Activated CD8-positive, alpha-beta memory T cell treated with anti-CD3 and anti-CD28 coated beads, Interleukin-2, amount 50 U/mL, for 48 hours (primary cell): Measurements from ENCODE around the gene TPCN2.

Experiments used
- DNase-seq: peaks from one replicate; pipeline ENCODE4 v3.0.0-alpha.2; 2020

Gene TPCN2

DNA sequence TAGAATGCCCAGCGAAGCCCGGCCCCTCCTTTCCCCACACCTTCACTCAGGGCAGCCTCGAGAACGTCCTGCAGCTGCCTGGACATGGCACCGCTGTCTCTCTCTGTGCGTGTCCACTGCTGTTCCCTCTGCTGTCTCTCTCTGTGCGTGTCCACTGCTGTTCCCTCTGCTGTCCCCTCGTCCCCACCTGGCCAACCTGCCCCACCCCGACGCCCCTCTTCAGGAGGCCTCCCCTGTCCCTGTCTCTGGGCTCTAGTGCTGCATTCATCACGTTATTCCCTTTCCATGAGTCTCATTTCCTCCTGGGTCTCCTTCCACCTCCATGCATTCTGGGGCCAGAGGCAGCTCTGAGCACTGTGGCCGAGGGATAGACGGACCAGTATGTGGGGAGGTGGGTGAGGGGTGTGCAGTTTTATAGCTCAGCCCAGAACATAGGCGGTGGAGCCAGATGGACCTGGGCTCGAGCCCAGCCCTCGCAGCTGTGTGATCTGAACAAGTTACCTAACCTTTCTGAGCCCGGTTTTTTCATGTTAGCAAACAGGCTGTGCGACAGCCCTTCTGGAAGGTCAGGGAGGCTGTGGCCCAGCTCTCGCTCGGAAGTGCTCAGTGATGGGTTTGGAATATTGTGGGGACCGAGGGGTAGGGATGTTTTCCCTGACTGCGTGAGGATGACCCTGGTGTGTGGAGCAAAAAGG is 65.1 kb downstream of the TPCN2 start:
- DNase-seq: no peak

DNA sequence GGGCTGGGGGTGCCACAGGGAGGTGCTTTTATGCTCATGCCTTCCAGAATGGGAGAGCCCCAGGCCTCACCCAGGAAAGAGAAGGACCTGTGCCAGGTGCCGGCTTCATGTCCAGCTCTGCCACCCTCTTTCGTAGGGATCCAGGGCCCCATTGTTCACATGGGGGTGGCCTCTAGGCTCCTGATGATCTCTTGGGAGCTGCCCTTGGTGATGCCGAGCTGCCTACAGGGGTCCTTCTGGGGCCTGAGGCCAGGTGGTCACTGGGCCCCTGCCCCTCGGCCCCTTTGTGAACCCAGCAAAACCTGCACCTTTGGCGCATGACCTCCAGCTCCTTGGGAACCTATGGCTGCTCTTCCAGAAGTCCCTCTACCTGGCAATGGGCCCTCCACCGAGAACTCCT is 65.6 kb downstream of the TPCN2 start:
- no peak for DNase-seq

DNA sequence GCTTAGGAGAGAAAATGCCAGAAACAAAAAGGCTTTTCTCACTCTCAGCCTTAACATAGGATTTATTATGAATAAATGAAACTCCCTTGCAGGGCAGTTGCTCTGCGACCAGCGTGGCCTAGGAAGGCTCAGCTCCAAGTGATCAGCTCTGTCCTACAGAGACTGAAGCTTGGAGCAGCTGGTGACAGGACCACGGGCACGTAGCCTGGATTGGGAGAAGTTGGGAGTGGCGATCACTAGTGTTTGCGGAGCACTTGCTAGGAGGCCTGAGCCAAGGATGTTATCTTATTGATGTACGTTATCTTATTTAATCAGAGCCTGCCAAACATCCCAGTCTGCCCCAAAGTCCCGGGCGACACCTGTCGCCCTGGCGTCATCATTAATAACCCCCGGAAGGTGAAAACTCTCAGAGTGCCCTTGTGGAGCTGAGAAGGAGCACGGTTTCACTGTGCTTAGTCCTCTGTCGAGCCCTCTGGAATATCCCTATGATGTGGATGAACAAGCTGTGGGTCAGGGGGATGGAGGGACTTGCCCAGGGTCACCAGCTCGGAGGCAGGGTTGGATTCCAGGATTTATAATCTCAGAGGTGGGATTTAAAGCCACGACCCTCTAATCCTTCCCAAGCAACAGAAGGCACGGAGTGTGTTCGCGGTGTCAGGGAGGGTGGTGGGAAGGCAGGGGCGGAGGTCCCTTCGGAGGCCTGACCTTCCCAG is 66.2 kb downstream of the TPCN2 start:
- DNase-seq: no peak

DNA sequence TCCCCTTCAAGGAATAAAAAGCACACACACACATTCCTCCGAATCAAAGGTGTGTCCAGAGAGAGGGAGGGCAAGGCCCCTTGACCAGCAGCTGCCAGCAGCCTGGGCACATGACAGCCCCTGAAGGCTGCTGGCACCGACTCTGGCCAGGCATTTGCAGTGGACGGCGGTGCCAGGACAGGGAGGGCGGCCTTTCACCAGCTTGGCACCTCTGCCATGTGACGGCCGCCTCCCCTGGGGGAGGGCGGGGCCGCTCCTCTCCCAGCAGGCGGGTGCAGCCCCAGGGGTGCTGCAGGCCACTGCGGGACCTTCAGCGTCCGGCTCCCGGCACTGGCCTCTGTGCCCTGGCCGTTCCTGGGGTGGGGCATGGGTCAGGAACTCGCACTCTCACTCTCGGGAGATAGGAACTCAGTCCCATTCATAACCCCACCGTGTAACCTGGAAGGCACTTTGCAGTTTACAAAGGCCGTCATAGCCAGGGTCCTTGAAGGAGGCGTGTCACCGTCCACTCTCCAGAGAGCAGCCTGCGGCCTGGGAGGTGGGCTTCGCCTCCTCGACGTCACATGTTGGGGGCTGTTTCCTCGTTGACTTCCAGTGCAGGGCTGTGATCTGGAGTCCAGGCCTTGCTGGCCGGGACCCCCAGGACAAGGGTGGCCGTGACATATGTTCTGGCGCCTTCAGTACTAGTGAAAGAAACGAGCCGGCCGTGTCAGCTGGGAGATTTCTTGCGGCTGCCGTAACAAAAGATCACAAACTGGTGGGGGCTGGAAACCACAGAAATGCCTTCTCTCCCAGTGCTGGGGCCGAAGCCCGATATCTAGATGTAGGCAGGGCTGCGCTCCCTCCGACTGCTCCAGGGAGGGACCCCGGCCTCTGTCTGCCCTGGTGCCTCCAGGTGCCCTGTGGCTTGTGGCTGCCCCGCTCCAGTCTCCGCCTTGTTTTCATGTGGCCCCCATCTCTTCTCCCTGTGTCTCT is 67.1 kb downstream of the TPCN2 start:
- DNase-seq: no peak

DNA sequence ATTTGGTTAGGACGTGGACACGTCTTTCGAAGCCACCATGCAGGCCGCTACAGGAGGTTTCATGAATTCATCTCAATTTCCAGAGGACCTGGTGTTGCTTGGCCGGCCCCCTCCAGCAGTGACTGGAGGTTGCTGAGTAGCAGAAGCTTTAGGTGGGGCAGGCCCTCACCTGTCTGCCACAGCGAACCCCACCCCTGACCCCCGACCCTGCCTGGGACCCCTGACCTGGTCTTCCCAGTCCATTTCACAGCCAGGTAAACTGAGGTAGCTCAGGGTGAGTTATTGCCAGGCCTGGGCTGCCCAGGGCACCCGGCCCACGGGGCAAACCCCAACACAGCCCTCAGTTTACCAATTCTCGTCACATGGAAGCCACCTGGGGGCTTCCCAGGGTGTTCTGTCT is 67.9 kb downstream of the TPCN2 start:
- DNase-seq: no peak

DNA sequence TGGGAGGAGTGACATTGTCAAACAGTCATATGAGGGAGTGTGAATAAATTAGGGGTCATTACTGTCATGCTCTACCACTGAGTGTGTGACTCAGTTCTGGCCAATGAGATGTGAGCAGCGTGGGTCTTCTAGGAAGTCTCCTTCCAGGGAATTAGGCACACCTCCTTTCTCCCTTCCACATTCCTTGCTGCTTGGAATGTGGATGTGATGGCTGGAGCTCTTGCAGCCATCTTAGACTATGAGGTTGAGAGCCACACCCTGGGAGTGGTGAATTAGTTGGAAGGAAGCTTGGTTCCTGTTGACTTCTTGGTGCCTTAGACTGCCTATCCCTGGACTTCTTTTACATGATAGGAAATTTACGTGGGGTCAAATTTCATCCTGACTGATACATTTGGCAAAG is 70.5 kb downstream of the TPCN2 start:
- DNase-seq: no peak

DNA sequence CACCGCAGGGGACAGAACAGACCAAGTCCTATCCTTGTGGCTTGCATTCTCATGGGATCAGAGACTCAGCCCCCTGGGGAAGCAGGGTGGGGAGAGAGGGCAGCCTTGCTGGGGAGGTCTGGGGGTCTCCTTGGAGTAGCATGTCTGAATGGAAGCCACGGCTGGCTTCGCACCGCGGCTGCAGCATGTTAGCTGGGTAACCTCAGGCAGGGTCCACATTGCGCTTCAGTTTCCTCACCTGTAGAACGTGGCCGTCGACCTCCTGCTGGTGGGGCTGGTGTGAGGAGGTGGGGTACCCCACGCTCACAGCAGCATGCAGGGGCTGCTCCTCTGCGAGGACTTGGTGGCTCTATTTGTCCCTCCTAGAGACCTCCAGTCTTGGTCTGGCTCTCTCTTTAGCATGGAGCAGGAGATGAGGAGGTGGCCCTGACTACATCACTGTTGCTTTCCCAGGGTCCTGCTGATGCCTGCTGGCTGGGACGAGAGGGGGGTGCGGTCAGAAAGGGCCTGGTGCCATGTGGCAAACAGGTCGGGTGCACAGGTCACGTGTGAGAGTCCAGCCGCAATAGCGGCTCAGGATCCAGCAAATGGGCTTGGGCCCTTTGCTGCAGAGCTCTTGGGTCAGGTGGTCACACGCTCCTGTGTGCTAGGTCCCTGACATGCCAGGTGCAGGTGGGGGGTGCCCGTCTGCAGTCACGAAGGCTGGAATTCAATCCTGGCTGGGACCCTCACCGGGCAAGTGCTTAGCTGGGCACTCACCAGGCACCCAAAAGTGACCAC is 71.6 kb downstream of the TPCN2 start:
- DNase-seq: no peak

DNA sequence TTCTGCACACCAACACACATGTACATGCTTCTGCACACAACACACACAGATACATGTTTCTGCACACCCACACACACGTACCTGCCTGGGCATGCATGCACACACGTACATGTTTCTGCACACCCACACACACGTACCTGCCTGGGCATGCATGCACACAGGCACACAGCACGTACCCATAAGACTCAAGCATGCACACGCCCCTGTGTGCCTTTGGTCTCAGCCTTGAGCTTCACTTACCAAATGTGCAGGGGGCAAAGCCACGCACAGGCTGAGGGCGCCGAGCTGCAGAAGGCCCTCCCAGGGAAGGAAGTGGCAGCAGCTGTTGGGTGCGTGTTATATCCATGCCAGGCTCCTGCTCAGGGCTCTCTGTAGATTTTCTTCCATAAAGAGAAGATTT is 72.3 kb downstream of the TPCN2 start:
- DNase-seq: no peak

DNA sequence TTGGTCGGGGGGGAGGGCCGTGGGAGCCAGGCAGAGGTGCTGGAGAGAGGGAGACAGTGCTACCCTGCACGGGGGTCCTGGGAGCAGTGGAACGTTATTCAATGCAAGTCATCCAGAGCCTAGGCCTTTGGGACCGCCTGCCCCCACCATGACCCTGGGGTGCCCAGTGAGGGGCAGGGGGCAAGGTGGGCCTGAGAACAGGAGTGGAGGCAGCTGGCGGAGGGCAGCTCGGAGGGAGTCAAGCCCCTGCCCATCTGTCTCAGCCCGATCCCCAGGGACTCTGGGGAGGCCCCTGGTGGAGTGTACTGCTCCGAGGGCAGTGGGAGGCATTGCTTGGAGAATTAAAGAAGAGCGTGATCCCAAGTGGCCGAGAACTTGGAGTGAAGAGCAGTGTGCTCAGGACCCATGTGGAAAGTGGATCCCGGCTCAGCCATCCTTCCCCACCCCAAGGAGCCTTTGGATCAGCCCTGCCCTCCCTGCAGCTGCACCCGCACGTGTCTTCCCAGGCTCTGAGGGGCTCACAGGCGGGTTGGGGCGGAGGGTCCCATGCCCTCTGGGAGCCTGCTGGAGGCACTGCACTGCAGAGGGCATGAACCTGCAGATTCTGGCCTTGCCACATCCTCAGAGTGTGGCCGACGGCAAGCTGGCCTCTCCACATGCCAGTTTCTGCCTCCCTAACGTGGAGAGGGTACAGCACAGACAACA is 73.0 kb downstream of the TPCN2 start:
- no peak for DNase-seq

DNA sequence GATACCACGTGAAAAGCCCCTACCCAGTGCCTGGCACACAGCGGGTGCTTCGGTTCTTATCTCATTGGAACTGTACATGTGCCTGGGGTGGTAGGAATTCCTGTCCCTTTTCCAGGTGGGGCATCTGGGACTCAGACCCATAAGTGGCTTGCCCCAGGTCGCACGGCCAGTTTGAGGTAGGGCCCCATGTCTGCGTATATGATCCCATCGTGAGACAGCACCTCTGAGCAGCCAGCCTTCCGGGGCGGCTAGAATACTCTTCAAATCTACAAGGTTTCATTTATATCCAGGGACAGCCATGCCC is 73.5 kb downstream of the TPCN2 start:
- no peak for DNase-seq

DNA sequence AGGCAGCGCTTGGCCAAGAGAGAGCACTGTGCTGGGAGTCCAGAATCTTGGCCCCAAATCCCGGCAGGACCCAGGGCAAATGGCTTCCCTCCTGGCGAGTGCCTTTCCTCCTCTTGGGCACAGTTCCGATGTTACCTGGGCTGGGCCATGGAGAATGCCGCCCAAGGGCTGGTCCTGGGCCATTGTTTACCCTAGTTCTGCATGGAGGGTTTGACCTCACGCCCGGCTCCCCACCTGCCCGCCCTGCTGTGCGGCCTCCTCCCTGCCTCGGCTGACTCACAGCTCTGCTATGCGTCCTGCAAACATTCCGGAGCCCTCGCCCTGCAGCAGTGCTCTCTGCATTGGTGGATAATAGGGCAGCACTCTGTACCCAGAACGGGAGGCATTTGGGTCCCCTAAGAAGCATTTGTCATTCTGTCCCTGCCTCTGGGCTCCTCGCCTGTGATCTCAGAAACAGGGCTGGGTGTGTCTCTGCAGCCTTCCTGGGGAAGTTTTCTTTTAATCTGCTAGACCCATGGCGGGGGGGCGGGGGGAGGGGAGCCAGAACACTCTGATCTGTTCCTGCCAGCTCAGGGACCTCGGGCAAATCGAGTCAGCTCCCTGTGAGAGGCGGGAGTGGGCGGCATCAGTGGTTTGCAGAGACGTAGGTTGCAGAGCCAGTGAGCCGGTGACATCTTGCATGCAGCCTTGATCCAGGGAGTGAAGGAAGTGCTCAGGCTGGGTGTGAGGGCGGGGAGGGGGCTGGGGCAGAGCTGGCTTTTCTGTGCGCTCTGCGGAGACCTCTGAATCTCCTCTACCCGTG is 74.1 kb downstream of the TPCN2 start:
- peak; percentile 85 for DNase-seq

DNA sequence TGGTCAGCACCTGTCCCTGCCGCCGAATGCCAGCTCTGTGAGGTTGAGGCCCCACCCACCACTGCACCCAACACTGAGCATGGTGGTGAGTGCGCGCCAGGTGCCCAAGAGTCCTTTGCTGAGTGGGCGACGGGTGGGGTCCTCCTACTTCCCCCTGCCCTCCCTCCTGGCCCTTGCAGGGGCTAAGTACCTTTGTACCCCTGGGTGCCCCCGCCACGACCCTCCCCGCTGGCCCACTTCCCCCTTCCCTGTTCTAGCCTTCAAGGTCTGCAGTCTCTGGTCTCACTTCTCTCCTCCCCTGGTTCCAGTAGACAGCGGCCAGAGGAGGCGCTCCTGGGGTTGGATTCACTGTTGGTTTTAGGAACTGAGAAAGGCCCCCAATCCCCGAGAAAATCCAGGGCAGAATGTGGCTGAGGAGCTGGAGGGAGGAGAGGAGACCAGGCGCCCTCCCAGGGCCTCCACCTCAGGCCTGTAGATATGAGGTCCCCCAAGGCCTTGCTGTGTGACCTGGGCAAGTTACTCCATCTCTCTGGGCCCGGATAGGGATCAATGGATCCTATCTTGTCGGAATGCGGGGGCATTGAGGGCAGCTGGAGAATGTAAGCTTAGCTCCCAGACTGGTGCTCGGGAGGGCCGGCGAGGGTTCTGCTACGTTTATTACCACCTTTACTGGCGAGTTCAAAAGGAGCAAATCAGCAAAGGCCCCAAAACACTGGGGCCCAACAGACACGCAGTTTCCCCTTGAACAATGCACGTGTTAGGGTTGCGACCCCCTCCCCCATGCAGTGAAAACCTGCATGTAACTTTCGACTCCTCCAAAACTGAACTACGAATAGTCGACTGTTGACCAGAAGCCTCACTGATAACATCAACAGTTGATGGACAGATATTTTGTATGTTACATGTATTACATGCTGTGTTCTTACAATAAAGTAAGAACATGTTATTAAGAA is 75.1 kb downstream of the TPCN2 start:
- DNase-seq: no peak

DNA sequence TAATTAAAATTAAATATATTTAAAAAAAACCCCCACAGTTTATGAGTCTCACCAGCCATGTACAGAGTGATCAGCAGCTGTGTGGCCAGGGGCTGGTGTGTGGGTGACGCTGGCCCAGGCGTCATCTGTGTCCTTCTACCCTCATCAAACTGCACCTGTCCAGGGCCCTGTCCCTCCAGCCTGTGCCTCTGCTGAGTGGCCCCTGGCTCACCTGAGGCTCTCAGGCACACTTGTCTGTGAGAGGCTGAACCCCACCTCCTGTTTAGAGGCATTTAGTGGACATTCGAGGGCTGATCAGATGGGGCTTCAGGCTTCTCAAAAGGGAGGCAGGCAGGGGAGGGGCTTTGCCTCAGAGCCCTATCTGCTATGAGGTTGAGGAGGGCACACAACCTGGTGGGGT is 77.1 kb downstream of the TPCN2 start:
- no peak for DNase-seq

DNA sequence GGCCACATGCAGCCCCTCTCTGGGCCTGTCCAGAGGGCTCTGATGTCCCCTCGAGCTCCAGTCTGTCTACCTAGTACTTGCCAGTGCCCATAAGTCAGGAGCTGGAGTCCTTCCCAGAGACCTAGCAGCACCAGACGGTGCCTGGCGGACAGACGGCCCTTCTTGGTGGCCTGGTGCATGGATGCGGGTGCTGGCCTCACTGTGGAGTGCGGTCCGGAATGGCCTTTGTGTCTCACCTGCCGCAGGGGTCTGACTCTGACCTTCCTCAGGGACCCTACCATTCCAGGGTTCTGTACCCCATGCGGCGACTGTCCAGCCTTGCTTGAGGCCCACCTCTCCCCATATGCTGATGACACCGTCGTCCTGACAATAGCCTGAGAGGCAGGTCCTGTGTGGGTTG is 77.6 kb downstream of the TPCN2 start:
- DNase-seq: no peak

DNA sequence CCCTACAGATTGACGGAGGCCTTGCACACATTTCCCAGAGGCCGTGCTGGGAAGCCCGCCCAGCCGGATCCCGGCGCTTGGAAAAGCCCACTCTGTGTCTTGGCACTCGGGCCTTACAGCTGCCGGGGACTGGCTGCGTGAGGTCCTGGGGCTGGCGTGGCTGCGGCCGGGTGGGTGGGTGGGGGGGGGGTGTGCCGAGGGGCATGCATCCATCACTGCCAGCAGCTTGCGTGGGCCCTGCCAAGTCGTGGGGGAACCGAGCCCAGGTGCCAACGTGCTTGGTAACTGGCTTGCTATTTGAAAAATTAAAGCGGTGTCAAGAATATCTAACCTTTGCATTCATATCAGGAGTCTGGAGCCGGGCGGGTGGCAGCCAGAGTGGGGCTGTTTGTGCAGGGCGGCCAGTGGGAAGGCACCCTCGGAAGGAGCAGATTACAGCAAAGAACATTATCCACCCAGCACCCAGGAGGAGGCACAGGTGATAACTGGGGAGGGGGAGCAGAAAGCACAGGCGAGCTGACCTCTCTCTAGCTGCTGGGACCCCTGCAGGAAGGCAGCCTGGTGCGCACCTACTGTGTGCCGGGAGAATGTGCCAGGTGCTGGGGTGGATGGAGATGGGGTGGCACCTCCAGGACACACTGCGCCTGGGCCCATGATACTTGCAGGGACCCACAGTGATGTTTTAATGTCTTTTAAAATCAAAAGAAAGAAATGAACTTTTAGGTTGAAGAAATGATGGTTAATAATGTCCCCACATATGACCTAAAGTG is 78.5 kb downstream of the TPCN2 start:
- no peak for DNase-seq

DNA sequence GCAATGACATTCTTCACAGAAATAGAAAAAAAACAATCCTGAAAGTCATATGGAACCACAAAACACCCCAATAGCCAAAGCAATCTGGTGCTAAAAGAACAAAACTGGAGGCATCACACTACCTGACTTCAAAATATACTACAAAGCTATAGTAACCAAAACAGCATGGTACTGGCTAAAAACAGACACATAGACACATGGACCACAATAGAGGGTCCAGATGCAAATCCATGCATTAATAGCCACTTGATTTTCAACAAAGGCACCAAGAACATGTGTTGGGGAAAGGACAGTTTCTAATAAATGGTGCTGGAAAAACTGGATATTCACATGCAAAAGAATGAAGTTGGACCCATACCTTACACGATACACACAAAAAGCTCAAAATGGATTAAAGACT is 79.2 kb downstream of the TPCN2 start:
- DNase-seq: no peak

DNA sequence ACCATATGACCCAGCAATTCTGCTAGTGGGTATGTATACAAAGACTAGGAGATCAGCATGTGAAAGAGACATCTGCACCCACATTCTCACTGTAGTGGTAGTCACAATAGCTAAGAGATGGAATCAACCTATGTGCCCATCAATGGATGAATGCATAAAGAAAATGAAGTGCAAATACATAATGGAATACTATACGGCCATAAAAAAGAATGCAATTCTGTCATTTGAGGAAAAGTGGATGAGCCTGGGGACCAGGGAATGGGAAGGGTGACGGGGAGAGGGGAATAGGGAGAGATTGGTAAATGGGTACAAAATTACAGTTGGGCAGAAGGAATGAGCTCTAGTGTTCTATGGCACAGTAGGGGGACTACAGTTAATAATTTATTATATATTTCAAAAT is 80.3 kb downstream of the TPCN2 start:
- DNase-seq: no peak

DNA sequence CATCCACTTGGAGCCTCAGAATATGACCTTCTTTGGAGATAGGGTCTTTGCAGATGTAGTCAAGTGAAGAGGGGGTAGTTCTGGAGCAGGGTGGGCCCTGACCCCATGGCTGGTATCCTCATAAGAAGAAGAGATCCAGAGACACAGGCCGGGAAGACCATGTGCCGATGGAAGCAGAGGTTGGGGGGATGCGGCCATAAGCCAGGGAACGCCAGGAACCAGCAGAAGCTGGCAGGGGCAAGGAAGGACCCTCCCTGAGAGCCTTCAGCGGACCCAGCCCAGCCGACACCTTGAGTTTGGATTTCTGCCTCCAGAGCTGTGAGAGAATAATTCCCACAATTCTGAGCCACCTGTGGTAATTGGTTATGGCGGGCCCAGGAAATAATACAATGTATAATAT is 80.9 kb downstream of the TPCN2 start:
- no peak for DNase-seq

DNA sequence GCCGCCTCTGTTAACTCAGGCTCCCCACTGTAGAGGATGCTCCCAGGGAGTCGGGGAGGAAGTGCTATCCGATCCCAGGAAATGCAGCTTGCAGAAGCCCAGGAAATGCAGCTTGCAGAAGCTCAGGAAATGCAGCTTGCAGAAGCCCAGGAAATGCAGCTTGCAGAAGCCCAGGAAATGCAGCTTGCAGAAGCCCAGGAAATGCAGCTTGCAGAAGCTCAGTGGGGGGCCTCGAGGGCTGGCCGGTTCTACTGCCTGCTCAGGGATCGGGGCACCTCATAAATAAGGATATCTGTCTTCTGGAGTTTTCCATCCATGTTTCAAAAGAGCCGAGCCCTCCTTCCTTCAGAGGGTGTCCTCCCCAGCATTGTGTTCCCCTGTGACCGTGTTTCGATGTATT is 81.9 kb downstream of the TPCN2 start:
- no peak for DNase-seq
